GF-D8 (cell line): ENCODE measurements around the gene CALML5.
A peak's percentile ranks its signal among the peaks of the same experiment; 100 is the strongest.

Experiments
- DNase-seq: peaks from one replicate; lab custom pipeline; 2025; lab: John Stamatoyannopoulos, UW

CALML5 gene, protein sequence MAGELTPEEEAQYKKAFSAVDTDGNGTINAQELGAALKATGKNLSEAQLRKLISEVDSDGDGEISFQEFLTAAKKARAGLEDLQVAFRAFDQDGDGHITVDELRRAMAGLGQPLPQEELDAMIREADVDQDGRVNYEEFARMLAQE

DNA sequence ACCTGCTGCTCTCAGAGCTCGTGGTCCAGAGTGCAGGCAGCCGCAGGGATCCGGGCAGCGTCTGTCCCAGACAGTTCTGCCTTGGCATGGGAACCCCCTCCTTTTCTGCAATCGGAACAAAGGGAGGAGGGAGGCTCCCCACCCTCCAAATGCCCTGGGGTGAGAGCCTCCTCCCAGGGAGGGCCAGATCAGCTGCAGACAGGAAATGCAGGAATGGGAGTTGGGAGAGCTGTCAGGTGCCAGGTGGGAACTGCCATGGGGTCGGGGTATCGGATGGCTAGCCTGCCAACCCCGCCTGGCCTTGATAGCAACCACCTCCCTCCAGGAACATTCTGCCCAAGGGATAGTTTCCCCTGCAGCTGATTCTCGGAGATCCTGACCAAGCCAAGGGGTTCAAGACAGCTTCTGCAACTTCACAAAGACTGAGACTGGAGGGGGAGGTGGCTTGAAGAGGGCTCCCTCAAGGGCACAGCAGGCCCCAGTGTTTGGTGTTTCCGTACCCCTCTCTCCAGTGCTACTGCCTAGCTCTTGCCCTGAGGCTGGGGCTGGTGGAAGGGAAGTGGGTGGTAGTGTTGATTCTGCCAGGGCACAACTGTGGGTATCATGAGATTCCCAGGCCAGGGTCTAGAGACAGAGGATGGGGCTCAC lies at the start of gene CALML5:
Gene CALML5 (minus strand): TSS at position 78 of the 648 bp plus-strand sequence. CDS start 132 bp downstream, outside the sequence.
- no peak for DNase-seq

DNA sequence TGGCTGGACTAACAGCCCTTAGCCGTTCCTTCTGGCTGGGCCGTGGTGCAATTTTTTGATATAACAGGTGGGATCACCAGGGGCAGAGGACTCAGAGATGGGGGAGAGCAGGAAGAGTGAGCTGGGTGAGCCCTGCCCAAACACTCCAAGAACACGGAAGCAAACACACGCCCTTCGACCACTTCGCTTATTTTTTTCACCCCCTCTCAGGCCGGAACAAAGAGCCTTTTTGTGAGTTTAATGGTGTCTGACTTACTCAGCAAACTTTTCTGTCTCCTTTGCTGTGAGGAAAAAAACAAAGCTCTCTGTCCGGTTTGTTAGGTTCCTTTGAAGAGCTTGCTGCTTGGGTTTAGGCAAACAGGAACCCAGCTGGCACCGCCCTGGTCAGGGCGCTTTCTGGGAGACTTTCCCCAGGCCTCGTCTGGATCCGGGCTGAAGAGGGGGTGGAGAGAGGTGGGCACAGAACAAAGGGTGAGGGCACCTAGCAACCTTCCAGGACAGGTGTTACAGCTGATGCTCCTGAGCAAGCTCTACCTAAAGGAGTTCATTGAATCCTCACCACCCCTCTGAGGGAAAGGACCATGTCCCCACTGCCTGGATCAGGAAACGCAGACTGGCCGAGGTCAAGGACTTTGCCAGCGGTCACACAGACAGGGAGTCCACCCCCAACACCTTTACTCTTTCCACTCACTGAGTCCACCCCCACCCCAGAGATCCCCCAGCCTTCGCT lies 48.7 kb upstream of the CALML5 start:
- DNase-seq: no peak

GRCh38 chr10:5547681-5547930 lies 48.2 kb upstream of the CALML5 start:
- no peak for DNase-seq

DNA sequence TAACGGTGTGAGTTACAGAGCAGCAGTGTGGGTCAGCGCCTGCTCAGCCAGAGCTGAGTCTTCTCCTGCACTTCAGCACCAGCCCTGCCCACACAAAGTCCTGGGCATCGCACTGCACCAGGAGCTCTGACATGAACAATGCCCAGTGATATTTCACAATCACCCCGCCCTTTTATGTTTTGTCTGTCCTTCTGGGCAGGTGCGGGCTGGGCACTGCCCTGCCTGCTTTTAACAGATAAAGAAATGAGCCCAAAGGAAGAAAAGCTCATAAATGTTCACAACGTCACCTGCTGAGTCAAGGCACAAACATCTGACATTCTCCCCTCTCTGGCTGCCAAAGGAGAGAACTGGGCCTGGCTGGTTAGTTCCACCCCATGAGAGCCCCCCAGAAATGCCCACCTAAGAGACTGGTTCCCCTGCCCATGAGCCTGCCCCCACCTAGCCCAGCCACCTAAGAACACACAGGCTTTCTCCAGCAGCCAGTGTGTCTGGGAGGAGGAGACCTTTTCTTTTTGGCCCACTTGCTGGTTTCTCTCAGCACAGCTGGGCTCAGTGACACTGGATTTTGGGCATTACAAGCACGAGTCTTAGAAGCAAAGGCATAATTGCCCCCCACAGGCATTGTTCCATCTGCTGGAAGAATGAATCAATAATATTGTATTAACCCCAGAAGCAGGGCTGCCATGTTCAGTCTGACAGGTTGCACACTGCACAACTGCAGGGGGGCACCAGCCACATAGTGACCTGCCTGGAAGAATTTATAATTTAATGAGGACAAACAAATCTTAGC lies 47.7 kb upstream of the CALML5 start:
- no peak for DNase-seq

DNA sequence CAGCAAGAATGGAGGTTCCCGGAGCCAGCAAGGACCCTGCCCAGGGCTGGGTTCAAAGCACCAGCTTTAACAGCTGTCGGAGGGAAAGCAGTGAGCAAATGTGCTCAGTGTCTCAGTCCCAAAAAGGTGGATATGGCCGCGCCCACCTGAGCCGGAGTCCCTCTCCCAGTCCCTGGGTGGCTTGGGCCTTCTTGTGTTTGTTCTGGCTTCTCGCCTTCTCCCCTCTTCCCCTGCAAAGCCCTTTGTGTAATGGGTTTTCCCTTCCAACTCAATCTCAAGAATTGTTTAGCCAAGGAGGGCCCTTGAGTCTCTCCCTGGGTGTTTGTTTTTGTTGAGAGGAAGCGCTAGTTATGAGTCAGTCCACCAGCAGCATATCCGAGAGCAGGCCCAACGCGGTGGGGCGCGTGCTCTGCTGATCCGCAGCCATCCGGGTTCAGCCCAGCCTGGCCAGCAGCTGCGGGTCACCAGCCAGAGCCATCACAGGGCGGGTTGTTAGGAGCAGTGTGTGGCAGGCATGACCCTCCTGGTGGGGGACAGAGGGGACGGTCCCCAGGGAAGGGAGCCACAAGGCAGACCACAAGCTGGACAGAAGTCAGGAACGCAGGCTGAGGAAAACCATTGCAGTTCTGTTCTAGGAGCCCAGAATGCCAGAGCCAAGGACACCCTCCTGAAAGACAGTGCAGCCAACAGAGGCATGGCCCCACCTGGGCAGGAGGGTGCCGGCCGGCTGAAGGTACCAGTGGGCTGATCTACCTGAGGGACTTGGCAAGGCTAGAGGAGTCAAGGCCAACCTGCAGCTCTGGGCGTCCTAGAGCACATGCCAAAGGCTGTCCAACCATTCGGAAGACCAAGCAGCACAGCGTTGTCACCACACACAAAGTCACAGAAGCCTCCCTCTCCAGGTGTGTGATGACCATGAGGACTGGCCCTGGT lies 46.7 kb upstream of the CALML5 start:
- no peak for DNase-seq

- no peak for DNase-seq
Measured at GRCh38 chr10:5545426-5545777, 46.0 kb upstream of the CALML5 start.

GRCh38 chr10:5545011-5545410 lies 45.6 kb upstream of the CALML5 start:
- DNase-seq: no peak

- no peak for DNase-seq
Measured at GRCh38 chr10:5544216-5544805, 44.9 kb upstream of the CALML5 start.

GRCh38 chr10:5543623-5544022 lies 44.3 kb upstream of the CALML5 start:
- DNase-seq: no peak

- DNase-seq: no peak
Measured at GRCh38 chr10:5542100-5542499, 42.7 kb upstream of the CALML5 start.

DNA sequence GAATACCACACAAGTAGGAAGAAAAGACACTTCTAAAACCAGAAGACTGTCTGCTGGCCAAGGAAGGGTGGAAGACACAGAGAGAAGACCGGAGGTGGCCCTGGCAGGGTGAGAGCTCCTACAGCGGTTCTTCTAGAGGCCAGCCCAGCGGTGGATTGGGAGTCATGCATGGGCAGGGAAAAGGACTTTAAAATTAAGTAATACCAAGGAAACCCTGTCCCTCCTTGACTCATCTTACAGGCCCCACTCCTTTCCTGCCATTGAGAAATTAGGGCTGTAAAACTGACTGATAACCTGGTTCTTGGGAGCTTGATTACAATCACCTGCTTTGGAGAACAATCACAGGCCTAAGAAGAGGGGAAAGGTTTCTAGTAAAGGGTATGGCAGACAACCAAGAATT lies 41.5 kb upstream of the CALML5 start:
- no peak for DNase-seq

DNA sequence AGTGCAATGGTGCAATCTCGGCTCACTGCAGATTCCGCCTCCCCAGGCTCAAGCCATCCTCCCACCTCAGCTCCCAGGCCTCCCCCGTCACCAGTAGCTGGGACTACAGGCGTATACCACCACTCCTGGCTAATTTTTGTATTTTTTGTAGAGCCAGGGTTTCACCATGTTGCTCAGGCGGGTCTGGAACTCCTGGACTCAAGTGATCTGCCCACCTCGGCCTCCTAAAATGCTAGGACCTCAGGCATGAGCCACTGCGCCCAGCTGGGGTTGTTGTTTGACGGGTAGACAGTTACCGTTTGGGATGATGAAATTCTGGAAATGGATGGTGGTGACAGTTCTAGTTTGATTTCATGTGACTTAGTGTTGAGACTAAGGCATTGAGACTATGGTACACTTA lies 40.7 kb upstream of the CALML5 start:
- DNase-seq: no peak

- no peak for DNase-seq
Measured at GRCh38 chr10:5538892-5539651, 39.7 kb upstream of the CALML5 start.

DNA sequence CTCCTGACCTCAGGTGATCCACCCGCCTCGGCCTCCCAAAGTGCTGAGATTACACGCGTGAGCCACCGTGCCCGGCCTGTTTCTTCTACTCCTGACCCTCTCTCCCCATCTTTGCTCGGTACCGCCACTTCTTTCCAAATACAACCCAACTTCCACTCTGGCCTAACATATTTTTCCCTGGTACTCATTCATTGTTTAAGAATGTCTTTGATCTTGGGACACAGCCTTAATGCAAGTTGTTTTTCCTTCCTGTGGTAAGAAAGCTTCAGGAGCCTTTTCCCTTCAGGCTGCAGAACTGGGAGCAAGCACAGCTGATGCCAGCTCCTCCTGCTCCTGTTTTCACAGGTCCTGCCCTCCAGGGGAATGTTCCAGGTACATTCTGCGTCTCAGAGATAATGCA lies 39.1 kb upstream of the CALML5 start:
- no peak for DNase-seq

DNA sequence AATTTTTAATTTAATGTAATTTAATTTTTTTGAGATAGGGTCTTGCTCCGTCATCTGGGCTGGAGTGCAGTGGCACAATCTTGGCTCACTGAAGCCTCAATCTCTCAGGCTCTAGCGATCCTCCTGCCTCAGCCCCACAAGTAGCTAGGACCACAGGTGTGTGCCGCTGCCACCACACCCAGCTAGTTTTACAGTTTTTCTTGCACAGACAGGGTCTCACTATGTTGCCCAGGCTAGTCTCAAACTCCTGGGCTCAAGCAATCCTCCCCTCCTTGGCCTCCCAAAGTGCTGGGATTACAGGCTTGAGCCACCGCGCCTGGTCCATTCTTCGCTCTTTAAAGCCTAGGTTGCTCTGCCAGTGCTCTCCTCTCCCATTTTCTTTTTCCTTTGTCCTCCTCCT lies 38.3 kb upstream of the CALML5 start:
- DNase-seq: no peak

GRCh38 chr10:5536486-5537081 lies 37.2 kb upstream of the CALML5 start:
- DNase-seq: no peak

DNA sequence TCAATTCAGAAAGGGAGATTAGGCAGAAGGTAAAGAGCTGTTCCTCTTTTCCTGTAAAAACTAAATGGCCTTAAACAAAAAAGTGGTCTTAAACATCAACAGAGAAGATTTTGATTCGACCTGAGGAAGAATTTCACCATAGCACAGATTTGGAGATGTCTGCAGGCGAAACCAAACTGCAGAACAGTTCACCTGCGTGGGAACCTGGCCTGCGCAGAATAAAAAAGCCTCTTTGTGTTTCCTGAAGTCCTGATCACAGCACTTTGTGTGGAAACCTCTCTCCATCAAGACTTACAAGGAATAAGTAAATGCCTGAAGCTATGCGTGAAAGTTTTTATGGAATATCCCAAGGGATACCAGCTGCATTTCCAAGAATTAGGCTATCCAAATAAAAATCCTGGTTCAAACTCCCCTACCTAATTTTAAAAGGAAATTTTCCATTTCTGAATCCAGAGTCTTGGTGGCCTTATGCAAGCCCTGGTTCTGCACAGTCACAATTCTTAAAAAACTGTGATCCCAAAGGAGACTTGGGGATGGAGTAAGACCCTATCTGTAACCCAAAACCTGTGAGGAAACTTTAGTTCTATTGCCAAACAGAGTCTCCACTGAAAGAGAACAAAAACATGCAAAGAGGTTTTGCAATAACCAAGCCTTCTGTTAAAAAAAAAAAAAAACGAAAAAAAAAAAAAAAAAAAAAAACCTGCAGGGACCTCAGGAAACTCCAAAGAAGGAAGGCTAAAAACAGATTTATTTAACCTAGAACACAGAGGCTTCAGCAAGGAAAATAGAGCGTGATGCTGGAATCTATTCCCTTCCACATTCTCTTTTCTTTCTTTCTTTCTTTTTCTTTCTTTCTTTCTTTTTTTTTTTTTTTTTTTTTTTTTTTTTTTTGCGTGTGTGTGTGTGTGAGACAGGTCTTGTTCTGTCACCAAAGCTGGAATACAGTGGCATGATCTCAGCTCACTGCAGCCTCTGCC lies 35.8 kb upstream of the CALML5 start:
- DNase-seq: peak; percentile 87

- DNase-seq: no peak
Measured at GRCh38 chr10:5534051-5534821, 34.9 kb upstream of the CALML5 start.
